HCT116 (cell line): ENCODE measurements around the gene ENOX1. TPM values are rescaled to one million over a fixed set of nuclear protein-coding genes. Genes with fewer than 3 reads are reported as not detected.

Experiments used
- ATAC-seq: fragments of 200-7000 bp; cut with Tn5 transposase; 2 replicates; pipeline ENCODE4 v1.9.1; 2020; ENCODE audit warnings: mild to moderate bottlenecking, moderate library complexity
- BruUV-seq: library from RNA; stranded (reverse); fragments of 400-500 nt; replicated peaks from 2 replicates; lab custom pipeline; 2021; lab: Mats Ljungman, UMichigan
- CTCF ChIA-PET: fragments of 300-600 bp; sonication (Branson Sonifier 250); formaldehyde crosslinking; loops from one replicate; lab custom pipeline; 2021; ENCODE audit warnings: antibody characterized with exemption; lab: Charles Lee
- POLR2A ChIA-PET: fragments of 300-600, 350-600 bp; sonication (Branson Sonifier 250); formaldehyde crosslinking; loops from one replicate; lab custom pipeline; 2021; ENCODE audit warnings: antibody characterized with exemption; lab: Charles Lee
- RAD21 ChIA-PET, 2 experiments: fragments of 300-600 bp; sonication (Branson Sonifier 250); formaldehyde crosslinking; loops; one replicate each; lab custom pipeline; 2023; ENCODE audit warnings: low total read pairs in 2 of 2; ENCODE audit not compliant: uncharacterized antibody in 2 of 2, unreplicated experiment in 2 of 2, low non-redundant PET in 1 of 2; lab: Charles Lee
- DNase-seq: peaks from one replicate; pipeline ENCODE4 v3.0.0-alpha.2; 2010; ENCODE audit warnings: low read depth, low spot score
- H2AFZ ChIP-seq: fragments of 200-600 bp; shearing (Covaris generic), sonication (generic); 2 replicates; pipeline ENCODE4 v1.6.1; 2017; ENCODE audit warnings: low read depth, mixed run types, mixed read lengths, antibody characterized with exemption, low read length; ENCODE audit not compliant: poor library complexity, severe bottlenecking
- H3K27ac ChIP-seq: 2 replicates; pipeline ENCODE4 v1.5.1; 2012; ENCODE audit warnings: low read depth, low read length
- H3K27me3 ChIP-seq: fragments of 200-600 bp; sonication (generic); 2 replicates; pipeline ENCODE4 v1.6.1; 2016; ENCODE audit warnings: mixed run types, low read length, mixed read lengths; ENCODE audit not compliant: insufficient read depth
- H3K36me3 ChIP-seq, 2 experiments: fragments of 200-500 bp in 1 of 2; fragments of 200-600 bp in 1 of 2; sonication (Bioruptor generic) in 1 of 2; sonication (generic) in 1 of 2; 2 replicates each; pipeline versions ENCODE4 v1.5.1 to v1.6.1; 2014 to 2016; ENCODE audit warnings: low read length in 2 of 2, inconsistent platforms in 1 of 2, mixed read lengths in 1 of 2, mixed run types in 1 of 2; ENCODE audit not compliant: insufficient read depth in 2 of 2, control insufficient read depth in 1 of 2
- H3K4me1 ChIP-seq, 2 experiments: fragments of 200-600 bp in 1 of 2; sonication (generic) in 1 of 2; 2 replicates each; pipeline versions ENCODE4 v1.5.1 to v1.6.1; 2012 to 2017; ENCODE audit warnings: low read length in 2 of 2, inconsistent platforms in 1 of 2, mild to moderate bottlenecking in 1 of 2, mixed read lengths in 1 of 2, mixed run types in 1 of 2, moderate library complexity in 1 of 2; ENCODE audit not compliant: insufficient read depth in 2 of 2, control insufficient read depth in 1 of 2
- H3K4me2 ChIP-seq: fragments of 200-600 bp; sonication (generic); 2 replicates; pipeline ENCODE4 v1.6.1; 2017; ENCODE audit warnings: mixed run types, low read length, mixed read lengths
- H3K4me3 ChIP-seq, 2 experiments: fragments of 200-600 bp in 1 of 2; sonication (generic) in 1 of 2; replicated peaks in 1 of 2; 2 replicates each; pipeline ENCODE4 v1.5.1; 2011 to 2016; ENCODE audit warnings: low read length in 2 of 2, control low read depth in 1 of 2, low read depth in 1 of 2, mild to moderate bottlenecking in 1 of 2, mixed read lengths in 1 of 2, mixed run types in 1 of 2
- H3K79me2 ChIP-seq: fragments of 200-600 bp; sonication (generic); 2 replicates; pipeline ENCODE4 v1.6.1; 2017; ENCODE audit warnings: mild to moderate bottlenecking, mixed run types, low read length, moderate library complexity, mixed read lengths; ENCODE audit not compliant: insufficient read depth
- H3K9ac ChIP-seq: fragments of 200-600 bp; sonication (generic); 2 replicates; pipeline ENCODE4 v1.6.1; 2016; ENCODE audit warnings: low read length, mixed read lengths
- H3K9me2 ChIP-seq: fragments of 200-600 bp; sonication (generic), shearing (Covaris generic); 2 replicates; pipeline ENCODE4 v1.6.1; 2017; ENCODE audit warnings: mixed run types, mild to moderate bottlenecking, moderate library complexity; ENCODE audit not compliant: insufficient read depth
- H3K9me3 ChIP-seq, 2 experiments: fragments of 200-500 bp in 1 of 2; fragments of 200-600 bp in 1 of 2; sonication (Bioruptor generic) in 1 of 2; sonication (generic) in 1 of 2; 2 replicates each; pipeline ENCODE4 v1.6.1; 2014 to 2017; ENCODE audit warnings: low read length in 2 of 2, mixed read lengths in 2 of 2, inconsistent platforms in 1 of 2, low read depth in 1 of 2, mild to moderate bottlenecking in 1 of 2, mixed run types in 1 of 2, moderate library complexity in 1 of 2; ENCODE audit not compliant: control insufficient read depth in 1 of 2, insufficient read depth in 1 of 2
- H4K20me1 ChIP-seq: fragments of 200-600 bp; sonication (generic), shearing (Covaris generic); 2 replicates; pipeline ENCODE4 v1.6.1; 2017; ENCODE audit warnings: mixed run types, mild to moderate bottlenecking, moderate library complexity; ENCODE audit not compliant: insufficient read depth
- CBX3 ChIP-seq: IDR thresholded peaks from 2 replicates; pipeline ENCODE4 v1.6.1; 2012; ENCODE audit warnings: low read depth
- CEBPB ChIP-seq: IDR thresholded peaks from 2 replicates; pipeline ENCODE4 v1.6.1; 2012; ENCODE audit warnings: low read depth
- CTCF ChIP-seq, 3 experiments: fragments of 200-600 bp in 1 of 3; sonication (generic) in 1 of 3; IDR thresholded peaks in 2 of 3; conservative IDR thresholded peaks in 1 of 3; 2 replicates each; pipeline ENCODE4 v1.5.1; 2012 to 2017; ENCODE audit warnings: low read depth in 2 of 3, low read length in 2 of 3, antibody characterized with exemption in 1 of 3, borderline replicate concordance in 1 of 3, control low read depth in 1 of 3, mild to moderate bottlenecking in 1 of 3, mixed read lengths in 1 of 3, mixed run types in 1 of 3, moderate library complexity in 1 of 3; ENCODE audit not compliant: insufficient read depth in 1 of 3
- ELF1 ChIP-seq: IDR thresholded peaks from 2 replicates; pipeline ENCODE4 v1.6.1; 2012; ENCODE audit warnings: low read depth, borderline replicate concordance
- EZH2 ChIP-seq: fragments of 200-600 bp; sonication (generic); IDR thresholded peaks from 2 replicates; pipeline ENCODE4 v1.6.1; 2017; ENCODE audit warnings: antibody characterized with exemption, mixed run types
- JUND ChIP-seq: IDR thresholded peaks from 2 replicates; pipeline ENCODE4 v1.6.1; 2012
- MAX ChIP-seq: IDR thresholded peaks from 2 replicates; pipeline ENCODE4 v1.6.1; 2012
- RAD21 ChIP-seq: IDR thresholded peaks from 2 replicates; pipeline ENCODE4 v1.6.1; 2012; ENCODE audit warnings: low read depth, mild to moderate bottlenecking
- SP1 ChIP-seq: IDR thresholded peaks from 2 replicates; pipeline ENCODE4 v1.6.1; 2012; ENCODE audit warnings: low read depth
- TCF7L2 ChIP-seq: IDR thresholded peaks from 2 replicates; pipeline ENCODE4 v1.7.0; 2011; ENCODE audit warnings: borderline replicate concordance, inconsistent platforms; ENCODE audit not compliant: insufficient read depth, insufficient read length; ENCODE audit errors: extremely low read depth
- ZFX ChIP-seq: fragments of 450-650 bp; IDR thresholded peaks from 2 replicates; pipeline ENCODE4 v1.6.1; 2017
- ZNF274 ChIP-seq: fragments of 200-500 bp; sonication (Bioruptor generic); IDR thresholded peaks from 2 replicates; pipeline ENCODE4 v1.6.1; 2014; ENCODE audit warnings: mild to moderate bottlenecking, low read depth, low read length, inconsistent platforms
- intact Hi-C: fragments of 100-400 bp; cut with micrococcal nuclease; formaldehyde crosslinking; loops from 2 replicates; pipeline ENCODE4 v1.10.0; 2022
- total RNA-seq: library from RNA; stranded (reverse); gene quantifications from one replicate; pipeline ENCODE4 v1.2.1, GENCODE V29; 2021; ENCODE audit not compliant: unreplicated experiment
- TF ChIP-seq, protein P1 (sequence below): IDR thresholded peaks from 2 replicates; pipeline ENCODE4 v1.6.1; 2012; ENCODE audit warnings: low read depth

Gene ENOX1
- total RNA-seq, 1 experiment from 2014 or later = 4.5 TPM

DNA sequence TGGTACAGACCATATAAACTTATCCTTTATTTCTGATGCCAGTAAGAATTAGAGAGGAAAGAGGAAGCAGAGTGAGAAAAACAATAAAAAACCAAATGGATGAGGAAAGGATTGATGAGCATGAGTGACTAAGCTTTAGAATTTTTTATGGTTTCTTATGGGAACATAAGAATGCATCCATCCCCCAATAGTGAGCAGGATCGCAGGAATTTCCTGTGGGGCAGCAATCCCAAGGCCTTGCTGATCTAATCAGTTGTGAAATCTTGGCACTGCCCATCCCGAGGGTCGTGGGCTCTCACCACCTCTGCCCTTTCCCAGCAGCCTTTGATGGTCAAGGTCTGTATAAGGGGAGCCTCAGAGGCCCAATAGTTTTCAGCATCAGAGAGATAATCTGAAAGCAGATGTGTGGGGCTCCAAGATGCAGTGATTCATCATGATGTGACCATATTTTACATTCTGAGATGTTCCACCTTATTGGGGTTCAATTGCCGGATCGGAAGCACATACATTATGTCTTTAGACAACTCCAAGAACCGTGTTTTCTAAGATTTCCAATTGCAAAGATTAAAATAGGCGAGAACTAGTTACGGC lies 541.3 kb downstream of the ENOX1 start:
- no peaks in the 10 kb centered on the region for H3K36me3 ChIP-seq
- POLR2A ChIA-PET = no interaction called here
- BruUV-seq = no TSS peak
- TF ChIP-seq ELF1 (no peak), CBX3 (no peak), ZFX (no peak), ZNF274 (no peak), TCF7L2 (no peak), EZH2 (no peak), SP1 (no peak), CTCF (IDR thresholded peaks at IDR 0.05 in 2 of 3, conservative IDR thresholded peaks at IDR 0.05 in 1 of 3; ENCODE audit: borderline replicate concordance in 1 of 3, insufficient read depth in 1 of 3, low read depth in 2 of 3, low read length in 2 of 3) (no peak), CEBPB (no peak), JUND (no peak), MAX (no peak), RAD21 (no peak)
- TF ChIP-seq, protein P1, sequence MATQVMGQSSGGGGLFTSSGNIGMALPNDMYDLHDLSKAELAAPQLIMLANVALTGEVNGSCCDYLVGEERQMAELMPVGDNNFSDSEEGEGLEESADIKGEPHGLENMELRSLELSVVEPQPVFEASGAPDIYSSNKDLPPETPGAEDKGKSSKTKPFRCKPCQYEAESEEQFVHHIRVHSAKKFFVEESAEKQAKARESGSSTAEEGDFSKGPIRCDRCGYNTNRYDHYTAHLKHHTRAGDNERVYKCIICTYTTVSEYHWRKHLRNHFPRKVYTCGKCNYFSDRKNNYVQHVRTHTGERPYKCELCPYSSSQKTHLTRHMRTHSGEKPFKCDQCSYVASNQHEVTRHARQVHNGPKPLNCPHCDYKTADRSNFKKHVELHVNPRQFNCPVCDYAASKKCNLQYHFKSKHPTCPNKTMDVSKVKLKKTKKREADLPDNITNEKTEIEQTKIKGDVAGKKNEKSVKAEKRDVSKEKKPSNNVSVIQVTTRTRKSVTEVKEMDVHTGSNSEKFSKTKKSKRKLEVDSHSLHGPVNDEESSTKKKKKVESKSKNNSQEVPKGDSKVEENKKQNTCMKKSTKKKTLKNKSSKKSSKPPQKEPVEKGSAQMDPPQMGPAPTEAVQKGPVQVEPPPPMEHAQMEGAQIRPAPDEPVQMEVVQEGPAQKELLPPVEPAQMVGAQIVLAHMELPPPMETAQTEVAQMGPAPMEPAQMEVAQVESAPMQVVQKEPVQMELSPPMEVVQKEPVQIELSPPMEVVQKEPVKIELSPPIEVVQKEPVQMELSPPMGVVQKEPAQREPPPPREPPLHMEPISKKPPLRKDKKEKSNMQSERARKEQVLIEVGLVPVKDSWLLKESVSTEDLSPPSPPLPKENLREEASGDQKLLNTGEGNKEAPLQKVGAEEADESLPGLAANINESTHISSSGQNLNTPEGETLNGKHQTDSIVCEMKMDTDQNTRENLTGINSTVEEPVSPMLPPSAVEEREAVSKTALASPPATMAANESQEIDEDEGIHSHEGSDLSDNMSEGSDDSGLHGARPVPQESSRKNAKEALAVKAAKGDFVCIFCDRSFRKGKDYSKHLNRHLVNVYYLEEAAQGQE = no peak
- TF ChIP-seq, all 23 proteins: peak for 0
- H3K9me3 ChIP-seq = no peaks in the 10 kb centered on the region
- H3K27me3 ChIP-seq = no peaks in the 10 kb centered on the region
- H3K9me2 ChIP-seq = no peaks in the 10 kb centered on the region
- no peak overlapping the region for H2AFZ ChIP-seq
- ChIA-PET RAD21 (no interaction called here), CTCF (no interaction called here)
- no peaks in the 10 kb centered on the region for H3K4me1 ChIP-seq
- no peak overlapping the region for H3K4me3 ChIP-seq
- no peaks in the 10 kb centered on the region for H4K20me1 ChIP-seq
- intact Hi-C loops = no loop called here
- no peak for DNase-seq
- H3K4me2 ChIP-seq = no peak overlapping the region
- no peaks in the 10 kb centered on the region for H3K79me2 ChIP-seq
- ATAC-seq = no peak
- H3K27ac ChIP-seq = no peak overlapping the region
- no peak overlapping the region for H3K9ac ChIP-seq
